ENCODE data around the gene ZNF74. TPM values are rescaled to one million over a fixed set of nuclear protein-coding genes. Genes with fewer than 3 reads are reported as not detected.

Gene ZNF74
- polyA plus RNA-seq, 1 experiment = 8.4 TPM

- Histone ChIP-seq H3K9me3 (ENCODE audit: control insufficient read depth, insufficient read depth, low read length) (no peaks in the 10 kb centered on the region), H3K27me3 (ENCODE audit: control insufficient read depth, insufficient read depth, low read length) (no peaks in the 10 kb centered on the region), H3K27ac (ENCODE audit: low read depth, low read length) (no peak overlapping the region), H3K4me3 (ENCODE audit: low read depth, low read length) (no peak overlapping the region)
- ChIA-PET POLR2A (no interaction called here), CTCF (interaction anchor here (1.0 kb wide), 1 partner anchor 15 kb away, joined by 4 read pairs; no protein-coding TSS in a partner anchor)
- no peak for TF ChIP-seq CTCF (IDR thresholded peaks at IDR 0.05; ENCODE audit: low read depth, low read length)
- DNase-seq (ENCODE audit: low read depth, low spot score) = no peak
Observed at GRCh38 chr22:20403779-20404140, 9.8 kb downstream of the ZNF74 start.

- ChIA-PET CTCF (interaction anchor here (0.6 kb wide), 1 partner anchor 13 kb away, joined by 3 read pairs; no protein-coding TSS in a partner anchor), POLR2A (no interaction called here)
- no peak for DNase-seq (ENCODE audit: low read depth, low spot score)
- no peaks in the 10 kb centered on the region for H3K9me3 ChIP-seq (ENCODE audit: control insufficient read depth, insufficient read depth, low read length)
- H3K4me3 ChIP-seq (ENCODE audit: low read depth, low read length) = no peak overlapping the region
- H3K27me3 ChIP-seq (ENCODE audit: control insufficient read depth, insufficient read depth, low read length) = no peaks in the 10 kb centered on the region
- no peak for TF ChIP-seq CTCF (IDR thresholded peaks at IDR 0.05; ENCODE audit: low read depth, low read length)
- no peak overlapping the region for H3K27ac ChIP-seq (ENCODE audit: low read depth, low read length)
Observed at GRCh38 chr22:20404881-20405280, 10.9 kb downstream of the ZNF74 start.

- Histone ChIP-seq H3K27me3 (ENCODE audit: control insufficient read depth, insufficient read depth, low read length) (no peaks in the 10 kb centered on the region), H3K9me3 (ENCODE audit: control insufficient read depth, insufficient read depth, low read length) (no peaks in the 10 kb centered on the region), H3K4me3 (ENCODE audit: low read depth, low read length) (no peak overlapping the region), H3K27ac (ENCODE audit: low read depth, low read length) (no peak overlapping the region)
- TF ChIP-seq CTCF (IDR thresholded peaks at IDR 0.05; ENCODE audit: low read depth, low read length) = no peak
- DNase-seq (ENCODE audit: low read depth, low spot score) = no peak
- ChIA-PET POLR2A (no interaction called here), CTCF (interaction anchor here (3.7 kb wide), 1 partner anchor 13 kb away, joined by 23 read pairs; no protein-coding TSS in a partner anchor)
Observed at GRCh38 chr22:20405291-20405930, 11.5 kb downstream of the ZNF74 start.

- DNase-seq (ENCODE audit: low read depth, low spot score) = no peak
- ChIA-PET CTCF (interaction anchor here (3.7 kb wide), 1 partner anchor 12 kb away, joined by 23 read pairs; no protein-coding TSS in a partner anchor), POLR2A (no interaction called here)
Observed at GRCh38 chr22:20405931-20406685, 12.2 kb downstream of the ZNF74 start.

More at GRCh38 chr22:20405931-20406685, 12.2 kb downstream of the ZNF74 start:
- H3K4me3 ChIP-seq (ENCODE audit: low read depth, low read length) = no peak overlapping the region
- H3K27ac ChIP-seq (ENCODE audit: low read depth, low read length) = no peak overlapping the region
- no peak for TF ChIP-seq CTCF (IDR thresholded peaks at IDR 0.05; ENCODE audit: low read depth, low read length)
- H3K9me3 ChIP-seq (ENCODE audit: control insufficient read depth, insufficient read depth, low read length) = no peaks in the 10 kb centered on the region
- H3K27me3 ChIP-seq (ENCODE audit: control insufficient read depth, insufficient read depth, low read length) = no peaks in the 10 kb centered on the region

Measured in AG04450 (cell line).